MM.1S (cell line): Measurements from ENCODE around the gene C15orf39.

Source experiments
- DNase-seq: peaks from one replicate; pipeline ENCODE4 v3.0.0-alpha.2; 2015
- H2AFZ ChIP-seq: fragments of 300-600 bp; sonication (generic); 2 replicates; pipeline ENCODE4 v1.6.0; 2016; ENCODE audit warnings: antibody characterized with exemption, low read length
- H3F3A ChIP-seq: fragments of 300-600 bp; sonication (generic); 2 replicates; pipeline ENCODE4 v1.6.1; 2016; ENCODE audit warnings: mild to moderate bottlenecking, antibody characterized with exemption, low read length, moderate library complexity, mixed read lengths; ENCODE audit not compliant: insufficient read depth
- H3K27ac ChIP-seq: fragments of 300-600 bp; sonication (generic); 2 replicates; pipeline ENCODE4 v1.5.1; 2016; ENCODE audit warnings: mild to moderate bottlenecking, low read length
- H3K27me3 ChIP-seq: fragments of 300-600 bp; sonication (generic); replicated peaks from 2 replicates; pipeline ENCODE4 v1.6.0; 2016; ENCODE audit warnings: low read length; ENCODE audit not compliant: insufficient read depth
- H3K36me3 ChIP-seq: fragments of 300-600 bp; sonication (generic); replicated peaks from 2 replicates; pipeline ENCODE4 v1.6.1; 2016; ENCODE audit warnings: mild to moderate bottlenecking, low read length, mixed read lengths; ENCODE audit not compliant: insufficient read depth
- H3K4me1 ChIP-seq: fragments of 300-600 bp; sonication (generic); 2 replicates; pipeline ENCODE4 v1.6.1; 2016; ENCODE audit warnings: low read length, mixed read lengths
- H3K4me2 ChIP-seq: fragments of 300-600 bp; sonication (generic); 2 replicates; pipeline ENCODE4 v1.6.0; 2016; ENCODE audit warnings: low read depth, low read length
- H3K4me3 ChIP-seq: fragments of 300-600 bp; sonication (generic); 2 replicates; pipeline ENCODE4 v1.5.1; 2016; ENCODE audit warnings: low read length, mixed read lengths
- H3K79me2 ChIP-seq: fragments of 300-600 bp; sonication (generic); 2 replicates; pipeline ENCODE4 v1.6.1; 2016; ENCODE audit warnings: mixed run types, low read length, mixed read lengths
- H3K9ac ChIP-seq: fragments of 300-600 bp; sonication (generic); 2 replicates; pipeline ENCODE4 v1.6.1; 2016; ENCODE audit warnings: low read length, mixed read lengths
- H3K9me2 ChIP-seq: fragments of 300-600 bp; sonication (generic); replicated peaks from 2 replicates; pipeline ENCODE4 v1.6.1; 2016; ENCODE audit warnings: mild to moderate bottlenecking, low read length, mixed read lengths; ENCODE audit not compliant: insufficient read depth
- H3K9me3 ChIP-seq: fragments of 300-600 bp; sonication (generic); replicated peaks from 2 replicates; pipeline ENCODE4 v1.6.1; 2016; ENCODE audit warnings: mild to moderate bottlenecking, low read length, mixed read lengths; ENCODE audit not compliant: insufficient read depth
- H4K20me1 ChIP-seq: fragments of 300-600 bp; sonication (generic); 2 replicates; pipeline ENCODE4 v1.6.1; 2016; ENCODE audit warnings: mild to moderate bottlenecking, low read length, moderate library complexity, mixed read lengths; ENCODE audit not compliant: insufficient read depth
- CTCF ChIP-seq: fragments of 300-600 bp; sonication (generic); IDR thresholded peaks from 2 replicates; pipeline ENCODE4 v1.5.1; 2016; ENCODE audit warnings: antibody characterized with exemption, low read length, mixed read lengths
- EZH2 ChIP-seq: fragments of 300-600 bp; sonication (generic); optimal IDR thresholded peaks from 2 replicates; pipeline ENCODE3; 2017; ENCODE audit warnings: low read depth, mild to moderate bottlenecking, antibody characterized with exemption, low read length, mixed read lengths
- EZH2phosphoT487 ChIP-seq: fragments of 300-600 bp; sonication (generic); IDR thresholded peaks from 2 replicates; pipeline ENCODE4 v1.6.1; 2018; ENCODE audit warnings: antibody characterized with exemption, low read length

C15orf39 gene

GRCh38 chr15:75170711-75171341 is 30.9 kb upstream of the C15orf39 start:
- Histone ChIP-seq H3K27me3 (no peaks in the 10 kb centered on the region), H3K36me3 (no peaks in the 10 kb centered on the region), H4K20me1 (no peaks in the 10 kb centered on the region), H3F3A (no peaks in the 10 kb centered on the region), H3K9ac (no peak overlapping the region), H3K4me2 (no peak overlapping the region), H3K4me3 (no peak overlapping the region), H3K27ac (no peak overlapping the region), H3K4me1 (0 out of 2 replicates have a peak, but pooled peaks cover 3% of the 10 kb centered on the region), H3K9me3 (no peaks in the 10 kb centered on the region), H3K9me2 (no peaks in the 10 kb centered on the region), H2AFZ (no peak overlapping the region), H3K79me2 (no peaks in the 10 kb centered on the region)
- no peak for TF ChIP-seq CTCF
- TF ChIP-seq EZH2, result no peak
- TF ChIP-seq EZH2phosphoT487, result no peak
- DNase-seq, result no peak

- Histone ChIP-seq H3F3A (no peaks in the 10 kb centered on the region), H4K20me1 (no peaks in the 10 kb centered on the region), H3K27me3 (no peaks in the 10 kb centered on the region), H2AFZ (no peak overlapping the region), H3K79me2 (no peaks in the 10 kb centered on the region), H3K36me3 (no peaks in the 10 kb centered on the region), H3K9me3 (no peaks in the 10 kb centered on the region), H3K4me2 (no peak overlapping the region), H3K9ac (no peak overlapping the region), H3K4me1 (0 out of 2 replicates have a peak, but pooled peaks cover 3% of the 10 kb centered on the region), H3K9me2 (no peaks in the 10 kb centered on the region), H3K27ac (no peak overlapping the region), H3K4me3 (no peak overlapping the region)
- TF ChIP-seq EZH2phosphoT487, result no peak
- TF ChIP-seq CTCF, result no peak
- TF ChIP-seq EZH2, result no peak
- no peak for DNase-seq
Measured at GRCh38 chr15:75171408-75171807, 30.3 kb upstream of the C15orf39 start.

GRCh38 chr15:75172284-75172820 is 29.3 kb upstream of the C15orf39 start:
- peaks cover 8% of the 10 kb centered on the region for H3K4me1 ChIP-seq

More at GRCh38 chr15:75172284-75172820, 29.3 kb upstream of the C15orf39 start:
- Histone ChIP-seq H3K27ac (no peak overlapping the region), H2AFZ (no peak overlapping the region), H3K9me3 (no peaks in the 10 kb centered on the region), H3K4me2 (no peak overlapping the region), H3K79me2 (no peaks in the 10 kb centered on the region), H3K27me3 (no peaks in the 10 kb centered on the region), H3K4me3 (no peak overlapping the region), H3K9ac (no peak overlapping the region), H3K36me3 (no peaks in the 10 kb centered on the region), H4K20me1 (no peaks in the 10 kb centered on the region), H3F3A (peaks cover 4% of the 10 kb centered on the region; the same call in 1 of the 2 replicates), H3K9me2 (no peaks in the 10 kb centered on the region)
- DNase-seq, result no peak
- TF ChIP-seq EZH2 (no peak), EZH2phosphoT487 (no peak), CTCF (no peak)
